Sigmoid colon (tissue), 7 donors: ENCODE data around the gene INTS15. TPM values are rescaled to one million over a fixed set of nuclear protein-coding genes. Genes with fewer than 3 reads are reported as not detected.

Experiments
- DNase-seq: peaks from one replicate; pipeline ENCODE4 v3.0.0-alpha.2; 2019
- H3K27ac ChIP-seq, 4 donors: fragments of 200-600 bp; sonication (generic); one replicate each; pipeline ENCODE4 v1.5.1; 2016 to 2019; ENCODE audit warnings: mild to moderate bottlenecking in 1 of 4
- H3K27me3 ChIP-seq, 3 donors: fragments of 200-600 bp; sonication (generic); one replicate each; pipeline ENCODE4 v1.5.1; 2019; ENCODE audit warnings: mild to moderate bottlenecking in 1 of 3
- H3K36me3 ChIP-seq, 4 donors: fragments of 200-600 bp; sonication (generic); one replicate each; pipeline ENCODE4 v1.5.1; 2016 to 2019
- H3K4me1 ChIP-seq, 4 donors: fragments of 200-600 bp; sonication (generic); one replicate each; pipeline ENCODE4 v1.5.1; 2017 to 2019
- H3K4me3 ChIP-seq, 4 donors: fragments of 200-600 bp; sonication (generic); one replicate each; pipeline ENCODE4 v1.5.1; 2017 to 2019; ENCODE audit warnings: mild to moderate bottlenecking in 2 of 4, moderate library complexity in 1 of 4
- H3K9me3 ChIP-seq, 4 donors: fragments of 200-600 bp in 3 of 4; sonication (generic) in 3 of 4; one replicate each; pipeline versions ENCODE4 v1.5.1 to v1.6.1; 2013 to 2019
- CTCF ChIP-seq, 4 experiments: fragments of 450-650 bp in 3 of 4; fragments of 200-600 bp in 1 of 4; IDR thresholded peaks; one replicate each; pipeline ENCODE4 v1.5.1; 2016 to 2019; ENCODE audit warnings: antibody characterized with exemption in 4 of 4, mild to moderate bottlenecking in 3 of 4, moderate library complexity in 2 of 4
- EP300 ChIP-seq, 4 donors: sonication (generic); formaldehyde crosslinking; IDR thresholded peaks; one replicate each; pipeline ENCODE4 v1.6.1; 2017; ENCODE audit warnings: antibody characterized with exemption in 4 of 4
- POLR2A ChIP-seq, 2 donors: fragments of 450-650 bp; IDR thresholded peaks; one replicate each; pipeline ENCODE4 v1.6.1; 2016; ENCODE audit warnings: antibody characterized with exemption in 2 of 2, mild to moderate bottlenecking in 2 of 2, moderate library complexity in 2 of 2
- POLR2AphosphoS5 ChIP-seq, 4 donors: sonication (generic); formaldehyde crosslinking; IDR thresholded peaks; one replicate each; pipeline ENCODE4 v1.6.1; 2017; ENCODE audit warnings: antibody characterized with exemption in 4 of 4
- WGBS, 2 donors: extraction: QIAGEN DNeasy Blood & Tissue Kit; methylation state at CpG; one replicate each; pipeline ENCODE4 v1.1.7; 2013; 5-methylcytosine and 5-hydroxymethylcytosine counted together
- intact Hi-C: fragments of 100-400 bp; cut with DNase I; formaldehyde crosslinking; loops from one replicate; pipeline ENCODE4 v1.15.1; 2023
- polyA plus RNA-seq, 3 donors: library from polyadenylated mRNA; stranded (reverse); fragments of 200-250 nt; gene quantifications; one replicate each; pipeline ENCODE4 v1.2.3, GENCODE V29; 2013
- total RNA-seq, 4 donors: library from RNA; depleted of rRNA; stranded (reverse); fragments of >200 nt; gene quantifications; one replicate each; pipeline ENCODE4 v1.1.0, GENCODE V29; 2016
- donor health status: healthy with polysubstance abuse.
- donor health status: Bipolar disorder and iron deficiency.
- donor health status: healthy.

INTS15 gene
- total and polyA plus RNA-seq, 7 donors, result 10.4 to 30.2 (median 18.1) TPM

GRCh38 chr7:6643915-6644625, 54.2 kb downstream of the INTS15 start:
- 96 to 97% methylated on average over 21 of the region's 21 CpGs for WGBS, 2 donors
- peaks cover 0 to 8% (median 4%) of the 10 kb centered on the region in 4 donors for H3K4me1 ChIP-seq
- no peak for DNase-seq
- intact Hi-C loops, result no loop called here
- H3K9me3 ChIP-seq, result no peaks in the 10 kb centered on the region
- H3K27ac ChIP-seq, result no peak overlapping the region
- no peaks in the 10 kb centered on the region for H3K27me3 ChIP-seq
- no peak overlapping the region for H3K4me3 ChIP-seq
- peaks cover 0 to 86% (median 40%) of the 10 kb centered on the region in 4 donors for H3K36me3 ChIP-seq
- TF ChIP-seq CTCF (IDR thresholded peaks at IDR 0.05) (no peak), POLR2AphosphoS5 (IDR thresholded peaks at IDR 0.05) (no peak), EP300 (IDR thresholded peaks at IDR 0.05) (no peak), POLR2A (IDR thresholded peaks at IDR 0.05) (no peak)

GRCh38 chr7:6644728-6645127, 54.9 kb downstream of the INTS15 start:
- peaks cover 0 to 92% (median 43%) of the 10 kb centered on the region in 4 donors for H3K36me3 ChIP-seq

GRCh38 chr7:6646465-6646864, 56.6 kb downstream of the INTS15 start:
- intact Hi-C loops, result no loop called here
- DNase-seq, result no peak
- Histone ChIP-seq H3K27me3 (no peaks in the 10 kb centered on the region), H3K27ac (no peak overlapping the region), H3K4me3 (no peak overlapping the region), H3K4me1 (no peaks in the 10 kb centered on the region), H3K36me3 (peaks cover 0 to 97% (median 42%) of the 10 kb centered on the region in 4 donors), H3K9me3 (no peaks in the 10 kb centered on the region)
- no peak for TF ChIP-seq CTCF (IDR thresholded peaks at IDR 0.05)
- TF ChIP-seq EP300 (IDR thresholded peaks at IDR 0.05), result no peak
- no peak for TF ChIP-seq POLR2AphosphoS5 (IDR thresholded peaks at IDR 0.05)
- TF ChIP-seq POLR2A (IDR thresholded peaks at IDR 0.05), result no peak
- 86% methylated on average over 8 of the region's 8 CpGs for WGBS, 2 donors

More at GRCh38 chr7:6644728-6645127, 54.9 kb downstream of the INTS15 start:
- TF ChIP-seq POLR2A (IDR thresholded peaks at IDR 0.05), result no peak
- TF ChIP-seq POLR2AphosphoS5 (IDR thresholded peaks at IDR 0.05), result no peak
- no peak for TF ChIP-seq CTCF (IDR thresholded peaks at IDR 0.05)
- TF ChIP-seq EP300 (IDR thresholded peaks at IDR 0.05), result no peak
- intact Hi-C loops, result no loop called here
- H3K27me3 ChIP-seq, result no peaks in the 10 kb centered on the region
- H3K4me3 ChIP-seq, result no peak overlapping the region
- H3K27ac ChIP-seq, result no peak overlapping the region
- no peaks in the 10 kb centered on the region for H3K9me3 ChIP-seq
- DNase-seq, result no peak
- peaks cover 0 to 5% (median 0%) of the 10 kb centered on the region in 4 donors for H3K4me1 ChIP-seq
- 94 to 96% methylated on average over 10 of the region's 10 CpGs for WGBS, 2 donors

- no peak for DNase-seq
- Histone ChIP-seq H3K9me3 (no peaks in the 10 kb centered on the region), H3K27me3 (no peaks in the 10 kb centered on the region), H3K27ac (no peak overlapping the region), H3K4me3 (no peak overlapping the region), H3K4me1 (no peaks in the 10 kb centered on the region), H3K36me3 (peaks cover 4 to 97% (median 42%) of the 10 kb centered on the region in 4 donors)
- TF ChIP-seq CTCF (IDR thresholded peaks at IDR 0.05) (no peak), EP300 (IDR thresholded peaks at IDR 0.05) (no peak), POLR2AphosphoS5 (IDR thresholded peaks at IDR 0.05) (no peak), POLR2A (IDR thresholded peaks at IDR 0.05) (no peak)
- 85 to 91% methylated on average over 8 of the region's 8 CpGs for WGBS, 2 donors
- intact Hi-C loops, result no loop called here
Measured at GRCh38 chr7:6647080-6647479, 57.3 kb downstream of the INTS15 start.
